Mucosa of descending colon (tissue), 3 donors: Measurements from ENCODE around the gene CCDC169. TPM values are rescaled to one million over a fixed set of nuclear protein-coding genes. Genes with fewer than 3 reads are reported as not detected.

ENCODE experiments used
- ATAC-seq: fragments of 200-7000 bp; cut with Tn5 transposase; one replicate; pipeline ENCODE4 v1.9.1; 2020; ENCODE audit warnings: mild to moderate bottlenecking, moderate library complexity
- DNase-seq, 3 donors: peaks; one replicate each; pipeline ENCODE4 v3.0.0-alpha.2; 2020
- H3K36me3 ChIP-seq: fragments of 200-600 bp; one replicate; pipeline ENCODE4 v1.8.0; 2021; ENCODE audit warnings: low read depth, mild to moderate bottlenecking
- H3K4me1 ChIP-seq: fragments of 200-600 bp; one replicate; pipeline ENCODE4 v1.8.0; 2021; ENCODE audit warnings: low read depth, mild to moderate bottlenecking
- H3K4me3 ChIP-seq: fragments of 200-600 bp; one replicate; pipeline ENCODE4 v1.8.0; 2021; ENCODE audit warnings: mild to moderate bottlenecking
- H3K9me3 ChIP-seq: fragments of 200-600 bp; one replicate; pipeline ENCODE4 v1.8.0; 2021; ENCODE audit warnings: mild to moderate bottlenecking
- intact Hi-C, 2 donors: fragments of 100-400 bp; cut with DNase I in 1 of 2; cut with micrococcal nuclease in 1 of 2; formaldehyde crosslinking; loops; one replicate each; pipeline versions ENCODE4 v1.11.0 to v1.11.1; 2022; cut with DNase I, micrococcal nuclease
- total RNA-seq, 3 donors: library from RNA; stranded (reverse); fragmentation: NEBNext Ultra II Directional in 2 of 3; extraction: Animal tissue kit (Norgen Biotek cat#: 25700) in 2 of 3; gene quantifications; one replicate each; pipeline versions ENCODE4 v1.2.1 to v1.2.4, GENCODE V29; 2021 to 2023
- TF ChIP-seq, protein P1 (sequence below): fragments of 200-600 bp; IDR thresholded peaks from one replicate; pipeline ENCODE4 v1.8.0; 2022; ENCODE audit warnings: antibody characterized with exemption, mild to moderate bottlenecking
- donor health status: DM: no; HTN: no; CAD: no; lungs with moderate emphysema.
- donor health status: DM: no; HTN: no; CAD: no.
- donor health status: DM: no; HTN: yes; CAD: no.

The CCDC169 gene
- total RNA-seq, 3 donors from 2014 or later = 0.26 to 6.8 (median 0.84) TPM

DNA sequence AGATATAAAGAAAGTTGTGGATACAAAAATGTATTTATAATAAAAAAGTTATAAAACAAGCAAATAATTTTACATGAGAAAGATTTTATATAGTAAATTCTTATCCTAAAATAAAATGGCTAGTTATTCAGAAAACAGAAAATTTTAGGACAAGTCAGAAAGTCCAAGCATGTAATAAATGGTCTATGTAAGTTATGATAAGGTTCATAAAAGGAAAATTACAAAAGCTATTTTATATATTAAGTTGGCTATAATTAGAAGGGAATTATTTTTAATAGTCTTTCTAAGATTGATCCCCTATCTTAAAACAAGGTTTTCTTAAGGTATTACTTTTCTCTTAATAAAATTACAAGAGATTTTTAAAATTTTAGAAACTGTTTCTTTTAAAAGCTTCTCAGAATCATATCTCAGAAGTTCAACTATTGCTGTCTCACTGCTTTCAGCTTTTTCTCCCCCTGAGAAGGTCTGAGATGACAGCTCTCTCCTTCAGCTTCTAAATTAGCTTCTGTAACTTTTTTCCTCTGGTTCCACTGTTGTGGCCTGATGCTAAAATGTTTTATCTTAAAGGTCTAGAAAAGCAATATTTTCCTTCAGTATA is 8.7 kb downstream of the CCDC169 start:
- intact Hi-C loops = no loop called here

DNA sequence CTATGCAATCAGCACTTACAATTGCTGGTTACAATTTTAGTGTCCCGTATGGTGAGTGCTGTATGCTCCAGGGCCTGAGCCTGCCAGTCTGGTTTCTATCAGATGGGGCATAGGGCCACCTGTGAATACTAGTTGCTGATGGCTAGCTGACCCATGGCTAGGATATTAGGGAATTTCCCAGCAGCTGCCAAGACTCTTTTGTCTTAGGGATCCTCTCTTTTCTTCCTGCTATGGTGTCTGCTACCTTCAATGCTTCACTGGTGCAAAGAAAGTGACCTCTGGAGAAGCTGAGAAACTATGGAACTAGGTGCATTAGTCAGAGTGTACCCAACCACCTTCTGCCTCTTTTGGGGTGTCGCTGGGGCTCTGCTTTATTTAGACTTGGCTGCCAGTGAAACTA is 11.6 kb downstream of the CCDC169 start:
- ATAC-seq (no peak), DNase-seq (no peak)
- Histone ChIP-seq H3K9me3 (peaks cover 20% of the 10 kb centered on the region), H3K4me1 (no peaks in the 10 kb centered on the region), H3K36me3 (no peaks in the 10 kb centered on the region), H3K4me3 (no peak overlapping the region)
- intact Hi-C loops = no loop called here
- TF ChIP-seq, protein P1, sequence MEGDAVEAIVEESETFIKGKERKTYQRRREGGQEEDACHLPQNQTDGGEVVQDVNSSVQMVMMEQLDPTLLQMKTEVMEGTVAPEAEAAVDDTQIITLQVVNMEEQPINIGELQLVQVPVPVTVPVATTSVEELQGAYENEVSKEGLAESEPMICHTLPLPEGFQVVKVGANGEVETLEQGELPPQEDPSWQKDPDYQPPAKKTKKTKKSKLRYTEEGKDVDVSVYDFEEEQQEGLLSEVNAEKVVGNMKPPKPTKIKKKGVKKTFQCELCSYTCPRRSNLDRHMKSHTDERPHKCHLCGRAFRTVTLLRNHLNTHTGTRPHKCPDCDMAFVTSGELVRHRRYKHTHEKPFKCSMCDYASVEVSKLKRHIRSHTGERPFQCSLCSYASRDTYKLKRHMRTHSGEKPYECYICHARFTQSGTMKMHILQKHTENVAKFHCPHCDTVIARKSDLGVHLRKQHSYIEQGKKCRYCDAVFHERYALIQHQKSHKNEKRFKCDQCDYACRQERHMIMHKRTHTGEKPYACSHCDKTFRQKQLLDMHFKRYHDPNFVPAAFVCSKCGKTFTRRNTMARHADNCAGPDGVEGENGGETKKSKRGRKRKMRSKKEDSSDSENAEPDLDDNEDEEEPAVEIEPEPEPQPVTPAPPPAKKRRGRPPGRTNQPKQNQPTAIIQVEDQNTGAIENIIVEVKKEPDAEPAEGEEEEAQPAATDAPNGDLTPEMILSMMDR = no peak

More for the DNA sequence above, 8.7 kb downstream of the CCDC169 start:
- DNase-seq (no peak), ATAC-seq (no peak)
- Histone ChIP-seq H3K4me3 (no peak overlapping the region), H3K4me1 (no peaks in the 10 kb centered on the region), H3K9me3 (peaks cover 20% of the 10 kb centered on the region), H3K36me3 (no peaks in the 10 kb centered on the region)
- TF ChIP-seq, protein P1 = no peak

DNA sequence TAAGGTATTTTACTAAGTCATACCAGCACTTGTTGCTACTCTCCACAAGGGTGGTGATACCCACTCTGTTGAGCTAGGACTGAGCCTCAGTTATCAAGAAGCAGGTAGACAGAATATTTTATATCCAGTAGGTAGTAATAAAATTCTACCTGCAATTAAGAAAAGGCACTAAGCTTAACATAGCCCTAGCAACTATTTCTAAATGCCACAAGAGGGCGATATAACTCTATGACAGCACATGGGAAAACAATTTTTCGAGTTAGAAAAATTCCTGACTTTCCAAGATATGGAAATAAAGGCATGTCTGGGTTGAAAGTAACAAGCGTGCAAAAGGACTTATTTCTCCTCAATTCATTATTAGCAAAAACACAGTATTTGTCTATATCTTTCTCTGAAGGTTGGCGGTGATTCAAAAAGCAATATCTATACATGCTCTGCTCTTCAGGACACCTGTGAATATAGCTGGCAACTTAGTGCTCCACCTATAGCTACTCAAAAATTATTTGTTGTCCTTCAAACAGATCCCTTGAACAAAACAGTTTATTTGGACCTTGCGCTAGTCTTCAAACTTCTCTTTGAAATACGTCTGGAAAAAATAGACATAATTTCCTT is 14.7 kb downstream of the CCDC169 start:
- H3K36me3 ChIP-seq = no peaks in the 10 kb centered on the region
- no peaks in the 10 kb centered on the region for H3K4me1 ChIP-seq
- TF ChIP-seq, protein P1 = no peak
- H3K4me3 ChIP-seq = no peak overlapping the region
- DNase-seq (no peak), ATAC-seq (peak; percentile 36)
- intact Hi-C loops = no loop called here
- H3K9me3 ChIP-seq = no peaks in the 10 kb centered on the region

DNA sequence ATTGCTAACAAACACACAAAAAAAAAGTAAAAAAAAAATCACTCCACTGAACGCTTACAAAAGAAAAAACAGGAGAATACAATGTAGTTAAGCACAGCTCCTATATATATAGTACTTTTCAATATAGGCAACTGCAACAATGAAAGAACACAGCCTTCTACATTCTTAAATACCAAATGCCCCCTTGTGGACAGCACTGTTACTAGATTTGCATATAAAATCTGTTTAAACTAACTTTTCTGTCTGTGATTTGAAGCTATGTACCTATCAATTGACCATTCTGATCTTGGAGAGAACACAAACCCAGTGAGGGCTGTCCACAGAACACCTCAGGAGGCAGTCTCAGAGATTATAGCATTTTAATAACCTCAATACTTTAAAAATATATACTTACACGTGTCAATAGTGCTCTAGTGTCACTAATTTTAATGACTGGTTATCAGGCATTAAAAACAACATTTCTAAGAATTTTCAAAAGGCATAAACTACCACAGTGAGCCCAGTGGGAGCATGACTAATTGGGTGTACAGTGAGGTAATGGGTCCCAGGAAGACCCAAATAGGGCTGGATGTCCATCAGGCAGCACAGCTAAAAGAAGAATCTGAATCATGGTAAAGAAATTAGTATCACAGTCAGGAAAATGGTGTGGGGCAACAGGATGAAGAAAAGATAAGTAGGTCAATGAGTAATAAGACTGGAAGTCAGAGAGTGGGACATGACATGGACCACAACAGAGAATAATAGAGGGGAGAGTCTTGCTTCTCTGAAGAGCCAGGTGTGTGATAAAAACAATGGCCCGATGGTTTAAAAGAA is 22.2 kb downstream of the CCDC169 start:
- no peaks in the 10 kb centered on the region for H3K36me3 ChIP-seq
- DNase-seq (peak in 1 of 3 donors; percentile 73), ATAC-seq (no peak)
- no peaks in the 10 kb centered on the region for H3K4me1 ChIP-seq
- intact Hi-C loops = loop anchor here (5.0 kb wide), 1 partner anchor 298 kb away; no protein-coding TSS in a partner anchor
- no peak overlapping the region for H3K4me3 ChIP-seq
- H3K9me3 ChIP-seq = no peaks in the 10 kb centered on the region
- TF ChIP-seq, protein P1 = no peak

DNA sequence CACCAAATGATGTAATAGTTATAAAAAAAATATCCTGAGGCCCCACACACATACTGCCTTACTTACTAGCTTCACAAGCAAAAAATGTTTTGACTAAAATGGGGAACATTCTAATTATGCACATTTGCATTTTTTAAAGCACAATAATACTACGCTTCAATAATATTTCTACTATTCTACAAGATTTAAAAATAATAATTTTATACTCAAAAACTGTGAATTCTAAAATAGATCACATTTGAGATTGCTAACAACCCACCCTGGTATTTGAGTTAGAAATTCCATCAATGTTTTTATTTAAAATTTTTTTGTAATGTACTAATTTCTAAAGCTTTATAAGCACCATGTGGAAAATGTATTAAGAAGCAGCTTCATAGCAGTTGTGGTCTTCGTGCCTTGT is 24.2 kb downstream of the CCDC169 start:
- TF ChIP-seq, protein P1 = no peak
- intact Hi-C loops = no loop called here
- no peak overlapping the region for H3K4me3 ChIP-seq
- no peaks in the 10 kb centered on the region for H3K4me1 ChIP-seq
- DNase-seq = no peak
- H3K36me3 ChIP-seq = no peaks in the 10 kb centered on the region
- ATAC-seq = no peak
- H3K9me3 ChIP-seq = no peaks in the 10 kb centered on the region
